Esophagus squamous epithelium (tissue), 4 donors: ENCODE measurements around the gene PTPRJ.

Experiments used
- CTCF ChIP-seq, 6 experiments: fragments of 450-650 bp in 4 of 6; fragments of 200-600 bp in 2 of 6; sonication (generic) in 2 of 6; IDR thresholded peaks; one replicate each; pipeline ENCODE4 v1.5.1; 2016 to 2019; ENCODE audit warnings: antibody characterized with exemption in 6 of 6, mild to moderate bottlenecking in 4 of 6, moderate library complexity in 4 of 6
- POLR2A ChIP-seq, 4 donors: fragments of 450-650 bp; IDR thresholded peaks; one replicate each; pipeline ENCODE4 v1.6.1; 2017; ENCODE audit warnings: antibody characterized with exemption in 4 of 4, mild to moderate bottlenecking in 4 of 4, moderate library complexity in 3 of 4

GRCh38 chr11:48034926-48035871 is 54.8 kb downstream of the PTPRJ start:
- no peak for TF ChIP-seq CTCF (IDR thresholded peaks at IDR 0.05)
- no peak for TF ChIP-seq POLR2A (IDR thresholded peaks at IDR 0.05)
